Neural cell (in vitro differentiated cells): ENCODE data around the gene IL20RB. TPM values are rescaled to one million over a fixed set of nuclear protein-coding genes. Genes with fewer than 3 reads are reported as not detected.

Source experiments
- H2AFZ ChIP-seq: fragments of 200-600, 300-800 bp; sonication (generic), shearing (Covaris generic); 2 replicates; pipeline ENCODE4 v1.6.0; 2014; ENCODE audit warnings: low read depth, mild to moderate bottlenecking, antibody characterized with exemption, low read length, moderate library complexity
- H3F3A ChIP-seq: fragments of 200-600 bp; shearing (Covaris generic); 2 replicates; pipeline ENCODE4 v1.6.1; 2016; ENCODE audit warnings: mild to moderate bottlenecking, moderate library complexity, mixed read lengths, antibody characterized with exemption, low read length; ENCODE audit not compliant: insufficient read depth, poor library complexity, severe bottlenecking
- H3K27ac ChIP-seq: fragments of 200-600, 300-800 bp; sonication (generic), shearing (Covaris generic); 2 replicates; pipeline ENCODE4 v1.5.1; 2014; ENCODE audit warnings: mild to moderate bottlenecking, low read length, moderate library complexity
- H3K27me3 ChIP-seq: fragments of 300-800, 200-600 bp; sonication (generic), shearing (Covaris generic); 2 replicates; pipeline ENCODE4 v1.6.0; 2014; ENCODE audit warnings: mild to moderate bottlenecking, low read depth, low read length, moderate library complexity; ENCODE audit not compliant: insufficient read depth
- H3K36me3 ChIP-seq: fragments of 300-800, 200-600 bp; sonication (generic), shearing (Covaris generic); 2 replicates; pipeline ENCODE4 v1.5.1; 2014; ENCODE audit warnings: mild to moderate bottlenecking, antibody characterized with exemption, low read length, moderate library complexity; ENCODE audit not compliant: insufficient read depth
- H3K4me2 ChIP-seq: fragments of 300-800, 200-600 bp; sonication (generic), shearing (Covaris generic); 2 replicates; pipeline ENCODE4 v1.6.0; 2014; ENCODE audit warnings: mild to moderate bottlenecking, low read length
- H3K4me3 ChIP-seq: fragments of 300-800, 200-600 bp; sonication (generic), shearing (Covaris generic); 2 replicates; pipeline ENCODE4 v1.5.1; 2014; ENCODE audit warnings: mild to moderate bottlenecking, low read length, moderate library complexity
- H3K79me2 ChIP-seq: fragments of 200-600 bp; shearing (Covaris generic); replicated peaks from 2 replicates; pipeline ENCODE4 v1.6.0; 2014; ENCODE audit warnings: mild to moderate bottlenecking, low read length, moderate library complexity; ENCODE audit not compliant: insufficient read depth
- H3K9ac ChIP-seq: fragments of 300-800, 200-600 bp; sonication (generic), shearing (Covaris generic); 2 replicates; pipeline ENCODE4 v1.6.1; 2016; ENCODE audit warnings: mild to moderate bottlenecking, low read length, mixed read lengths
- H3K9me2 ChIP-seq: fragments of 200-600 bp; shearing (Covaris generic); 2 replicates; pipeline ENCODE4 v1.6.1; 2016; ENCODE audit warnings: mild to moderate bottlenecking, low read length, mixed read lengths; ENCODE audit not compliant: insufficient read depth
- H3K9me3 ChIP-seq: fragments of 200-600, 300-800 bp; sonication (generic), shearing (Covaris generic); 2 replicates; pipeline ENCODE4 v1.6.1; 2016; ENCODE audit warnings: mild to moderate bottlenecking, mixed run types, low read length, moderate library complexity, mixed read lengths
- H4K20me1 ChIP-seq: fragments of 200-600 bp; shearing (Covaris generic); 2 replicates; pipeline ENCODE4 v1.6.1; 2016; ENCODE audit warnings: mild to moderate bottlenecking, mixed run types; ENCODE audit not compliant: insufficient read depth
- EP300 ChIP-seq: fragments of 450-650 bp; conservative IDR thresholded peaks from 2 replicates; pipeline ENCODE4 v1.6.1; 2014; ENCODE audit warnings: antibody characterized with exemption, mild to moderate bottlenecking, moderate library complexity; ENCODE audit not compliant: poor library complexity, severe bottlenecking
- EZH2 ChIP-seq: fragments of 200-600, 300-800 bp; shearing (Covaris generic), sonication (generic); IDR thresholded peaks from 2 replicates; pipeline ENCODE4 v1.6.1; 2014; ENCODE audit warnings: antibody characterized with exemption, low read length, borderline replicate concordance, mild to moderate bottlenecking; ENCODE audit not compliant: insufficient read depth, poor library complexity, severe bottlenecking
- MXI1 ChIP-seq: fragments of 450-650 bp; conservative IDR thresholded peaks from 2 replicates; pipeline ENCODE4 v1.6.1; 2014; ENCODE audit warnings: antibody characterized with exemption, mild to moderate bottlenecking; ENCODE audit not compliant: poor library complexity, severe bottlenecking
- POLR2AphosphoS5 ChIP-seq: IDR thresholded peaks from 2 replicates; pipeline ENCODE4 v1.6.1; 2012
- RAD21 ChIP-seq: fragments of 450-650 bp; conservative IDR thresholded peaks from 2 replicates; pipeline ENCODE4 v1.6.1; 2014; ENCODE audit warnings: antibody characterized with exemption, mild to moderate bottlenecking, moderate library complexity
- SMC3 ChIP-seq: fragments of 450-650 bp; conservative IDR thresholded peaks from 2 replicates; pipeline ENCODE4 v1.6.1; 2014; ENCODE audit warnings: antibody characterized with exemption, mild to moderate bottlenecking, moderate library complexity; ENCODE audit not compliant: poor library complexity
- TAF1 ChIP-seq: IDR thresholded peaks from 2 replicates; pipeline ENCODE4 v1.6.1; 2012; ENCODE audit warnings: low read depth
- polyA plus RNA-seq: library from polyadenylated mRNA; depleted of rRNA; stranded (reverse); fragments of >200 nt; gene quantifications from 2 replicates; pipeline ENCODE4 v1.2.3, GENCODE V29; 2014
- TF ChIP-seq, protein P1 (sequence below): fragments of 450-650 bp; IDR thresholded peaks from 2 replicates; pipeline ENCODE4 v1.5.1; 2014; ENCODE audit warnings: antibody characterized with exemption, mild to moderate bottlenecking, moderate library complexity; ENCODE audit not compliant: poor library complexity, severe bottlenecking
- TF ChIP-seq, protein P2 (sequence below): IDR thresholded peaks from 2 replicates; pipeline ENCODE4 v1.6.1; 2012; ENCODE audit warnings: borderline replicate concordance

IL20RB gene
- polyA plus RNA-seq, 1 donor from 2014 or later: 3.0 TPM

DNA sequence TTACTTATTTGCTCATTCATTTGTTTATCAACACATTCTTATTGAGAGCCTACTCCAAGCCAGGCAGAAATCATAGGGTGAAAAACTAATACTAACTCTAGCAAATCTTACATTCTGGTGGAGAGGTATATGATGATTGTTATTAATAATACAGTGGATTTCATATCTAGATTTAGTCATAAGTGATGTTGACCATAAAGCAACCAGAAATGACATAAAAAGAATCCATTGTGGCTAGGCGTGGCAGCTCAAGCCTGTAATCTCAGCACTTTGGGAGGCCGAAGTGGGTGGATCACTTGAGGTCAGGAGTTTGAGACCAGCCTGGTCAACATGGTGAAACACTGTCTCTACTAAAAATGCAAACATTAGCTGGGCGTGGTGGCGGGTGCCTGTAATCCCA, 26.2 kb upstream of the IL20RB start:
- Histone ChIP-seq H3K4me2 (no peak overlapping the region), H3K27ac (no peak overlapping the region), H3K9me3 (no peaks in the 10 kb centered on the region), H4K20me1 (no peaks in the 10 kb centered on the region), H3K79me2 (peaks cover 3% of the 10 kb centered on the region), H3K9me2 (no peaks in the 10 kb centered on the region), H3K9ac (no peak overlapping the region), H2AFZ (no peak overlapping the region), H3K36me3 (peaks cover 4% of the 10 kb centered on the region), H3K4me3 (no peak overlapping the region), H3K27me3 (no peaks in the 10 kb centered on the region), H3F3A (no peaks in the 10 kb centered on the region)
- TF ChIP-seq EZH2 (no peak), TAF1 (no peak), MXI1 (no peak), SMC3 (no peak), POLR2AphosphoS5 (no peak), RAD21 (no peak), EP300 (no peak)
- TF ChIP-seq, protein P1, sequence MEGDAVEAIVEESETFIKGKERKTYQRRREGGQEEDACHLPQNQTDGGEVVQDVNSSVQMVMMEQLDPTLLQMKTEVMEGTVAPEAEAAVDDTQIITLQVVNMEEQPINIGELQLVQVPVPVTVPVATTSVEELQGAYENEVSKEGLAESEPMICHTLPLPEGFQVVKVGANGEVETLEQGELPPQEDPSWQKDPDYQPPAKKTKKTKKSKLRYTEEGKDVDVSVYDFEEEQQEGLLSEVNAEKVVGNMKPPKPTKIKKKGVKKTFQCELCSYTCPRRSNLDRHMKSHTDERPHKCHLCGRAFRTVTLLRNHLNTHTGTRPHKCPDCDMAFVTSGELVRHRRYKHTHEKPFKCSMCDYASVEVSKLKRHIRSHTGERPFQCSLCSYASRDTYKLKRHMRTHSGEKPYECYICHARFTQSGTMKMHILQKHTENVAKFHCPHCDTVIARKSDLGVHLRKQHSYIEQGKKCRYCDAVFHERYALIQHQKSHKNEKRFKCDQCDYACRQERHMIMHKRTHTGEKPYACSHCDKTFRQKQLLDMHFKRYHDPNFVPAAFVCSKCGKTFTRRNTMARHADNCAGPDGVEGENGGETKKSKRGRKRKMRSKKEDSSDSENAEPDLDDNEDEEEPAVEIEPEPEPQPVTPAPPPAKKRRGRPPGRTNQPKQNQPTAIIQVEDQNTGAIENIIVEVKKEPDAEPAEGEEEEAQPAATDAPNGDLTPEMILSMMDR: no peak
- TF ChIP-seq, protein P2, sequence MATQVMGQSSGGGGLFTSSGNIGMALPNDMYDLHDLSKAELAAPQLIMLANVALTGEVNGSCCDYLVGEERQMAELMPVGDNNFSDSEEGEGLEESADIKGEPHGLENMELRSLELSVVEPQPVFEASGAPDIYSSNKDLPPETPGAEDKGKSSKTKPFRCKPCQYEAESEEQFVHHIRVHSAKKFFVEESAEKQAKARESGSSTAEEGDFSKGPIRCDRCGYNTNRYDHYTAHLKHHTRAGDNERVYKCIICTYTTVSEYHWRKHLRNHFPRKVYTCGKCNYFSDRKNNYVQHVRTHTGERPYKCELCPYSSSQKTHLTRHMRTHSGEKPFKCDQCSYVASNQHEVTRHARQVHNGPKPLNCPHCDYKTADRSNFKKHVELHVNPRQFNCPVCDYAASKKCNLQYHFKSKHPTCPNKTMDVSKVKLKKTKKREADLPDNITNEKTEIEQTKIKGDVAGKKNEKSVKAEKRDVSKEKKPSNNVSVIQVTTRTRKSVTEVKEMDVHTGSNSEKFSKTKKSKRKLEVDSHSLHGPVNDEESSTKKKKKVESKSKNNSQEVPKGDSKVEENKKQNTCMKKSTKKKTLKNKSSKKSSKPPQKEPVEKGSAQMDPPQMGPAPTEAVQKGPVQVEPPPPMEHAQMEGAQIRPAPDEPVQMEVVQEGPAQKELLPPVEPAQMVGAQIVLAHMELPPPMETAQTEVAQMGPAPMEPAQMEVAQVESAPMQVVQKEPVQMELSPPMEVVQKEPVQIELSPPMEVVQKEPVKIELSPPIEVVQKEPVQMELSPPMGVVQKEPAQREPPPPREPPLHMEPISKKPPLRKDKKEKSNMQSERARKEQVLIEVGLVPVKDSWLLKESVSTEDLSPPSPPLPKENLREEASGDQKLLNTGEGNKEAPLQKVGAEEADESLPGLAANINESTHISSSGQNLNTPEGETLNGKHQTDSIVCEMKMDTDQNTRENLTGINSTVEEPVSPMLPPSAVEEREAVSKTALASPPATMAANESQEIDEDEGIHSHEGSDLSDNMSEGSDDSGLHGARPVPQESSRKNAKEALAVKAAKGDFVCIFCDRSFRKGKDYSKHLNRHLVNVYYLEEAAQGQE: no peak

DNA sequence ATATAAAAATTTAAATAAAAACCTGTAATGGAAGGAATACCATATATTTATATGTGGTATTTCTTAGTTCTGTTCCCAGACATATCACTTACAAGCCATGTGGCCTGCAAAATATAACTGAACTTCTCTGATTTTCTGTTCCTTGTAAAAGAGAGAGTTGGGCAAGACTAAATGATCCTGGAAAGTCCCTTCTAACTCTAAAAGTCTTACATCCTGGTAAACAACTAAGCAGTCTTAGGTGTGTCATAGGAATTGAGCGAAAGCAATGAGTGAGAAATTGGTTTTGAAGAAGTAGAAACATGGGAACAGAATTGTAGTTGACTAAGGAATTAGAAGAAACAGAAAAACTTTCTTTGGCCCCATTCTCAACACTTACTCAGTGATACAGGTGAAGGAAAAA, 25.3 kb upstream of the IL20RB start:
- no peak overlapping the region for H3K4me3 ChIP-seq
- H3F3A ChIP-seq: no peaks in the 10 kb centered on the region
- H3K27me3 ChIP-seq: no peaks in the 10 kb centered on the region
- no peaks in the 10 kb centered on the region for H3K9me2 ChIP-seq
- H3K4me2 ChIP-seq: no peak overlapping the region
- no peak overlapping the region for H3K9ac ChIP-seq
- no peak overlapping the region for H2AFZ ChIP-seq
- H4K20me1 ChIP-seq: no peaks in the 10 kb centered on the region
- H3K27ac ChIP-seq: no peak overlapping the region
- peaks cover 7% of the 10 kb centered on the region for H3K9me3 ChIP-seq
- peaks cover 8% of the 10 kb centered on the region for H3K36me3 ChIP-seq
- TF ChIP-seq EP300 (no peak), MXI1 (no peak), RAD21 (no peak), POLR2AphosphoS5 (no peak), SMC3 (no peak), EZH2 (no peak), TAF1 (no peak)
- TF ChIP-seq, protein P2: no peak
- TF ChIP-seq, protein P1: no peak
- no peaks in the 10 kb centered on the region for H3K79me2 ChIP-seq
